Measurements from ENCODE around the gene DEXI. TPM values are rescaled to one million over a fixed set of nuclear protein-coding genes. Genes with fewer than 3 reads are reported as not detected.

DEXI gene
- total and polyA plus RNA-seq, 2 experiments from 2014 or later = 92.1 to 115 TPM

- Histone ChIP-seq H3K27ac (no peak overlapping the region), H3K4me3 (no peak overlapping the region), H3K36me3 (no peaks in the 10 kb centered on the region), H3K4me1 (ENCODE audit: low read depth) (no peaks in the 10 kb centered on the region), H3K27me3 (no peaks in the 10 kb centered on the region), H3K9me3 (ENCODE audit: low read depth) (no peaks in the 10 kb centered on the region)
- DNase-seq (ENCODE audit: low read depth in 1 of 2, low spot score in 1 of 2) = no peak
- TF ChIP-seq, protein P1, sequence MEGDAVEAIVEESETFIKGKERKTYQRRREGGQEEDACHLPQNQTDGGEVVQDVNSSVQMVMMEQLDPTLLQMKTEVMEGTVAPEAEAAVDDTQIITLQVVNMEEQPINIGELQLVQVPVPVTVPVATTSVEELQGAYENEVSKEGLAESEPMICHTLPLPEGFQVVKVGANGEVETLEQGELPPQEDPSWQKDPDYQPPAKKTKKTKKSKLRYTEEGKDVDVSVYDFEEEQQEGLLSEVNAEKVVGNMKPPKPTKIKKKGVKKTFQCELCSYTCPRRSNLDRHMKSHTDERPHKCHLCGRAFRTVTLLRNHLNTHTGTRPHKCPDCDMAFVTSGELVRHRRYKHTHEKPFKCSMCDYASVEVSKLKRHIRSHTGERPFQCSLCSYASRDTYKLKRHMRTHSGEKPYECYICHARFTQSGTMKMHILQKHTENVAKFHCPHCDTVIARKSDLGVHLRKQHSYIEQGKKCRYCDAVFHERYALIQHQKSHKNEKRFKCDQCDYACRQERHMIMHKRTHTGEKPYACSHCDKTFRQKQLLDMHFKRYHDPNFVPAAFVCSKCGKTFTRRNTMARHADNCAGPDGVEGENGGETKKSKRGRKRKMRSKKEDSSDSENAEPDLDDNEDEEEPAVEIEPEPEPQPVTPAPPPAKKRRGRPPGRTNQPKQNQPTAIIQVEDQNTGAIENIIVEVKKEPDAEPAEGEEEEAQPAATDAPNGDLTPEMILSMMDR (IDR thresholded peaks at IDR 0.05; ENCODE audit: low read depth, low read length) = no peak
These were observed 49.4 kb downstream of the DEXI start for GRCh38 chr16:10892782-10893318.

DNA sequence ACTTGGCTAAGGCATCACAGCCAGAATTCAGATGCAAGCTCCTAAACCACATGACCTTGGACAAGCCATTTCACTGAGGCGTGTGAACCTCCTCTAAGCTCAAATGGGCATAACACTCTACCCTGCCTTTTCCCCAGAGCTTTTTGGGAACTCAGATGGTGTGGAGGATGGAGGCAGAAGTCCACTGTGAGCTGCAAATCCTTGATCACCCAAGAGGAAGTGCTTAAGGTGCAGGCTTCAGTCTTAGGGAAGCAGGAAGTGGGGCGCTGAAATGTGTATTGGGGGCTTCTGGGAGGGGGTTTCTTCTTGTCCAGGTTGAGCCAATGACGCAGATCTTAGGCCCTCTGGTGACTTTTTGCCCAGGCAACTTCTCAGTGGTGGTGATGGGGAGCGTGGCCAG is 52.4 kb downstream of the DEXI start:
- TF ChIP-seq, protein P1 (IDR thresholded peaks at IDR 0.05; ENCODE audit: low read depth, low read length) = no peak
- Histone ChIP-seq H3K4me1 (ENCODE audit: low read depth) (no peaks in the 10 kb centered on the region), H3K9me3 (ENCODE audit: low read depth) (no peaks in the 10 kb centered on the region), H3K27me3 (no peaks in the 10 kb centered on the region), H3K4me3 (no peak overlapping the region), H3K36me3 (no peaks in the 10 kb centered on the region), H3K27ac (no peak overlapping the region)
- DNase-seq (ENCODE audit: low read depth in 1 of 2, low spot score in 1 of 2) = no peak

- Histone ChIP-seq H3K27me3 (no peaks in the 10 kb centered on the region), H3K4me1 (ENCODE audit: low read depth) (no peaks in the 10 kb centered on the region), H3K27ac (no peak overlapping the region), H3K4me3 (no peak overlapping the region), H3K9me3 (ENCODE audit: low read depth) (no peaks in the 10 kb centered on the region), H3K36me3 (no peaks in the 10 kb centered on the region)
- TF ChIP-seq, protein P1 (IDR thresholded peaks at IDR 0.05; ENCODE audit: low read depth, low read length) = no peak
- DNase-seq (ENCODE audit: low read depth in 1 of 2, low spot score in 1 of 2) = no peak
These were observed 53.8 kb downstream of the DEXI start for GRCh38 chr16:10888320-10888937.

DNA sequence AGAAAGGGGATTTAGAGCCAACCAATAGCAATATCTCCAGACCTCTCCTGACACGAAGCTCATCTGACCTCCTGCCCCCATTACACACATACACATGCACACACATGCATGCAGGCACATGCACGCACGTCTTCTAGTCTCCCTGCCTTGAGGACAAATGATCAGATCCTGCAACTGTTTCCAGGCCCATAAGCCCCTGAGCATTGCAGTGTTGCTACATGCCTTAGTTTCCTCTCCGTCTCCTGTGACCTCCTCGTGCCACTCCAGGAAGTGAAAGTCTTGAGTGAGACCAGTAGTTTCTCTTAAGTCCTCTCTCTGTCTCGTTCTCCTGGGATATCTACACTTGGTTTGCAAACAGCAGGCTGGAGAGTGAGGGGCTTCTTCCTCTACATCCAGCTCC is 57.0 kb downstream of the DEXI start:
- DNase-seq (ENCODE audit: low read depth in 1 of 2, low spot score in 1 of 2) = no peak
- Histone ChIP-seq H3K9me3 (ENCODE audit: low read depth) (no peaks in the 10 kb centered on the region), H3K27ac (no peak overlapping the region), H3K36me3 (no peaks in the 10 kb centered on the region), H3K4me1 (ENCODE audit: low read depth) (no peaks in the 10 kb centered on the region), H3K27me3 (peaks cover 12% of the 10 kb centered on the region), H3K4me3 (no peak overlapping the region)
- TF ChIP-seq, protein P1 (IDR thresholded peaks at IDR 0.05; ENCODE audit: low read depth, low read length) = no peak

DNA sequence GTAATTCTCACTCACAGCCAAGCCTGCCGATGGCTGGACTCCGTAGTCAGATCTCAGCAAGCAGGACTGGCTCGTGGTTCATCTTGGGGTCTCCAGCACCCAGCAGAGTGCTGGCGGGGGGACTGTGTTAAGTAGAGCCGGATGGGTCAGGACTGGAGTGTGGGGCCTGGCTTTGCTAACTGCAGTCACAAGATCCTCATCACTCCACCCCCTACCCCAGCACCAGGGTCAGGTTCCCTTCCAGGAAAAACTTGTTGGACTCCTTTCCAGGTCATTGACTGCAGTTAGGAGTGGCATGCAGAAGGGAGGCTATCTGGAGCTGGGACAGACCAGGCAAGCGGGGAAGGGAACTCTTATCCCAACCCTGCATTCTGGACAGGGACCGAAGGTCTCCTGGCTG is 59.3 kb downstream of the DEXI start:
- H3K9me3 ChIP-seq (ENCODE audit: low read depth) = no peaks in the 10 kb centered on the region
- DNase-seq (ENCODE audit: low read depth in 1 of 2, low spot score in 1 of 2) = no peak

More for the DNA sequence above, 59.3 kb downstream of the DEXI start:
- Histone ChIP-seq H3K4me3 (no peak overlapping the region), H3K27ac (no peak overlapping the region), H3K4me1 (ENCODE audit: low read depth) (no peaks in the 10 kb centered on the region), H3K27me3 (peaks cover 34% of the 10 kb centered on the region), H3K36me3 (no peaks in the 10 kb centered on the region)
- TF ChIP-seq, protein P1 (IDR thresholded peaks at IDR 0.05; ENCODE audit: low read depth, low read length) = no peak
